Osteoblast (primary cell): Measurements from ENCODE around the gene UBTD2. TPM values are rescaled to one million over a fixed set of nuclear protein-coding genes. Genes with fewer than 3 reads are reported as not detected.
A peak's percentile ranks its signal among the peaks of the same experiment; 100 is the strongest.

ENCODE experiments used
- DNase-seq: peaks from one replicate; pipeline ENCODE4 v3.0.0; 2011; ENCODE audit warnings: low spot score, mixed read lengths; ENCODE audit not compliant: insufficient read length; ENCODE audit errors: missing footprints
- H2AFZ ChIP-seq: 2 replicates; pipeline ENCODE4 v1.6.0; 2011; ENCODE audit warnings: mild to moderate bottlenecking, low read length
- H3K27ac ChIP-seq: 2 replicates; pipeline ENCODE4 v1.5.1; 2011; ENCODE audit warnings: mild to moderate bottlenecking, low read depth, low read length, moderate library complexity
- H3K27me3 ChIP-seq: 2 replicates; pipeline ENCODE4 v1.6.0; 2012; ENCODE audit warnings: mild to moderate bottlenecking, control low read depth, inconsistent platforms, low read length, moderate library complexity; ENCODE audit not compliant: insufficient read depth
- H3K36me3 ChIP-seq: 2 replicates; pipeline ENCODE4 v1.5.1; 2011; ENCODE audit warnings: mild to moderate bottlenecking, low read length, control low read depth, moderate library complexity; ENCODE audit not compliant: insufficient read depth
- H3K4me1 ChIP-seq: 2 replicates; pipeline ENCODE4 v1.5.1; 2011; ENCODE audit warnings: mild to moderate bottlenecking, low read length, control low read depth, moderate library complexity; ENCODE audit not compliant: insufficient read depth
- H3K4me2 ChIP-seq: 2 replicates; pipeline ENCODE4 v1.6.0; 2011; ENCODE audit warnings: mild to moderate bottlenecking, low read length; ENCODE audit not compliant: insufficient read depth
- H3K4me3 ChIP-seq: fragments of 200-600 bp; sonication (generic); 3 replicates; pipeline ENCODE4 v1.5.1; 2012; ENCODE audit warnings: mild to moderate bottlenecking, low read length, inconsistent platforms; ENCODE audit not compliant: insufficient read depth
- H3K79me2 ChIP-seq: 2 replicates; pipeline ENCODE4 v1.6.0; 2012; ENCODE audit warnings: mild to moderate bottlenecking, low read length, control low read depth, inconsistent platforms; ENCODE audit not compliant: insufficient read depth
- H3K9me3 ChIP-seq: 2 replicates; pipeline ENCODE4 v1.5.1; 2011; ENCODE audit warnings: low read depth, low read length, control low read depth
- H4K20me1 ChIP-seq: 2 replicates; pipeline ENCODE4 v1.6.0; 2012; ENCODE audit warnings: mild to moderate bottlenecking, low read length, control low read depth; ENCODE audit not compliant: insufficient read depth
- total RNA-seq: library from RNA; depleted of rRNA; stranded (reverse); fragments of >200 nt; gene quantifications from 2 replicates; pipeline ENCODE4 v1.2.3, GENCODE V29; 2012
- TF ChIP-seq, protein P1 (sequence below): IDR thresholded peaks from 2 replicates; pipeline ENCODE4 v1.5.1; 2011; ENCODE audit warnings: mild to moderate bottlenecking, low read depth, low read length, moderate library complexity; ENCODE audit errors: extremely low read depth

Gene UBTD2
- total RNA-seq, 1 donor = 37.6 TPM

DNA sequence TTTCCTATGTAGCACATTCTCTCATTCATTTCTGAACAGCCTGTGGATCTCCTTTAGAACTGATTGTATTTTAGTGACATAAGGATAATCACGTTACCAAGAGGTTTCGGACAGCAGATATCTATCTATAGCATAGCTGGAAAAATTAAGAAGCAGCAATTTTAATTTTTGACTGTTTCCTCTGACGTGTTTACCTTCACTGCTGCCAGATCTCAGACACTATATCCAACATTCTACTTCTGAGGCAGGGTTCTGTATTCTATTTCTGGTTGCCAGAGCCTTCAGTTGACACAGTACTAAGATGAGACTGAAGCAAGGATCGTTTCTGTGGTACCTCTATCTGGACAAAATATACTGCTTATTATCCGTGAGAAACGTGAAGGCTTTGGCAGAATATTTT, 89.7 kb downstream of the UBTD2 start, which contains the start of gene EFCAB9:
TSS of gene EFCAB9 (plus strand) at position 301 of the 400 bp plus-strand sequence. CDS start at position 302, 1 bp downstream.
- Histone ChIP-seq H3K4me2 (no peak within 1 kb of the TSS), H3K4me1 (no peaks in the 10 kb centered on the region), H2AFZ (no peak within 1 kb of the TSS), H3K4me3 (no peak within 1 kb of the TSS), H3K27ac (no peak within 1 kb of the TSS), H3K79me2 (no peaks in the 10 kb centered on the region), H3K27me3 (no peaks in the 10 kb centered on the region), H4K20me1 (no peaks in the 10 kb centered on the region), H3K36me3 (no peaks in the 10 kb centered on the region), H3K9me3 (no peaks in the 10 kb centered on the region)
- no peak for DNase-seq
- TF ChIP-seq, protein P1, sequence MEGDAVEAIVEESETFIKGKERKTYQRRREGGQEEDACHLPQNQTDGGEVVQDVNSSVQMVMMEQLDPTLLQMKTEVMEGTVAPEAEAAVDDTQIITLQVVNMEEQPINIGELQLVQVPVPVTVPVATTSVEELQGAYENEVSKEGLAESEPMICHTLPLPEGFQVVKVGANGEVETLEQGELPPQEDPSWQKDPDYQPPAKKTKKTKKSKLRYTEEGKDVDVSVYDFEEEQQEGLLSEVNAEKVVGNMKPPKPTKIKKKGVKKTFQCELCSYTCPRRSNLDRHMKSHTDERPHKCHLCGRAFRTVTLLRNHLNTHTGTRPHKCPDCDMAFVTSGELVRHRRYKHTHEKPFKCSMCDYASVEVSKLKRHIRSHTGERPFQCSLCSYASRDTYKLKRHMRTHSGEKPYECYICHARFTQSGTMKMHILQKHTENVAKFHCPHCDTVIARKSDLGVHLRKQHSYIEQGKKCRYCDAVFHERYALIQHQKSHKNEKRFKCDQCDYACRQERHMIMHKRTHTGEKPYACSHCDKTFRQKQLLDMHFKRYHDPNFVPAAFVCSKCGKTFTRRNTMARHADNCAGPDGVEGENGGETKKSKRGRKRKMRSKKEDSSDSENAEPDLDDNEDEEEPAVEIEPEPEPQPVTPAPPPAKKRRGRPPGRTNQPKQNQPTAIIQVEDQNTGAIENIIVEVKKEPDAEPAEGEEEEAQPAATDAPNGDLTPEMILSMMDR = no peak

DNA sequence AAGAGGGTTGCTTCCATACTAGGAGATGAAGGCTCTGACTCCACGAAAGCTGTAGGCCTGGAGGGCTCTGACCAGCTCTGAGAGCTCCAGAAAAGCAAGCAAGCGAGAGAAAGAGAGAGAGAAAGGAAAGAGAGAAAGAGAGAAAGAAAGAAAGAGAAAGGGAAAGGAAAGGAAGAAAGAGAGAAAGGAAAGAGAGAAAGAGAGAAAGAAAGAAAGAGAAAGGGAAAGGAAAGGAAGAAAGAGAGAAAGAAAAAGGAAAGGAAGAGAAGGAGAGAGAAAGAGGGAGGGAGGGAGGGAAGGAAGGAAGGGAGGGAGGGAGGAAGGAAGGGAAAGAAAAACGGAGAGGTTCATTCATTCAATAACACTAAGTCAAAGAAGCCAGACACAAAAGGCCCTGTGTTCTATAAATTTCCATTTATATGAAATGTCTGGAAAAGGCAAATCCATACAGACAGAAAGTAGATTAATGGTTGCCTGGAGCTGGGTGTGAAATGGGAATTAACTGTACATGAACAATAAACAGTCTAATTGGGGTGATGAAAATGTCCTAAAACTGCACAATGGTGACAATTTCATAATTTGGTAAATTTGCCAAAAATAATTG, 93.8 kb downstream of the UBTD2 start:
- no peak overlapping the region for H3K27ac ChIP-seq

DNA sequence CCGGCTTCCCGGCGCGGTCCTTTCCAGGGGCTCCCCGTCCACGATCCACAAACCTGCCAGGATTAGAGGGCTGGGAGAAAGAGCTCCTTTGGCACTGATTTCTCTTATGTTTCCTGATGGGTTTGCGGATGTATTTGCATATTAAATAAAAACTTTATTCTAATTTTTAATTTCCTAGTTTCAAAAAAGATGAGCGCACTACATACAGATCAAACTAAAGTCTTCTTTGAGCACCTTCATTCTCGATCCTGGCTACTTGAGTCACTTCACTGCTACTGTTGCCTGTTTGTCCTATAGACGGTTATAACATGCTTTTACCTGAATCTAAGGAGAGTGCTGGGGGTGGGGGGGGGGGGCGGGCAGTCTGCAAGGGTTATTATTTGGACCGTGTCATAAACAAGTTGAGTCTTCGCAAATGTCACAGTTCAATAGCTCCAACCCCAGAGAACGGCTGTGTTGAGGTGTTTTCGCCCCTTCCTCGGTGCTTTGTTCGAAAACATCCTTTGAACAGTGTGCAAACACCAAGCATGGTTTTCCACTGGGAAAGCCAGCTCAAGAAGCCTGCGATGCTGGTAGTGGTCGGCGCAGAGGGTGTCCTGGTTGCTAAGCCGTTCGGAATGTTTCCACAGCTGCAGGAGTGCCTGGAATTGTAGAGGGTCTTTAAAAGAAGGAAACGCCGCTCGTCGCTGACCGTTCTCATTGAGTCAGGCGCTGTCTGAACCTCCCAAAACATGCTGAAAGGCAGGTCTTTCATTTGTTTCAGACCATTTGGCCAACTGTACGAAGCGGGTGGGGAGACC, 94.5 kb downstream of the UBTD2 start:
- no peaks in the 10 kb centered on the region for H3K9me3 ChIP-seq
- H3K4me2 ChIP-seq = peak overlapping the region; percentile 86
- peak overlapping the region; percentile 98 for H3K4me3 ChIP-seq
- H2AFZ ChIP-seq = peak overlapping the region; percentile 29
- no peak for DNase-seq
- peaks cover 12% of the 10 kb centered on the region for H3K4me1 ChIP-seq
- peaks cover 34% of the 10 kb centered on the region for H3K79me2 ChIP-seq
- TF ChIP-seq, protein P1 = no peak
- H4K20me1 ChIP-seq = peaks cover 7% of the 10 kb centered on the region
- H3K36me3 ChIP-seq = peaks cover 8% of the 10 kb centered on the region
- no peak overlapping the region for H3K27ac ChIP-seq
- H3K27me3 ChIP-seq = no peaks in the 10 kb centered on the region

More for the DNA sequence above, 93.8 kb downstream of the UBTD2 start:
- TF ChIP-seq, protein P1 = no peak
- Histone ChIP-seq H3K4me2 (no peak overlapping the region), H3K9me3 (no peaks in the 10 kb centered on the region), H4K20me1 (peaks cover 4% of the 10 kb centered on the region), H3K27me3 (no peaks in the 10 kb centered on the region), H3K36me3 (peaks cover 3% of the 10 kb centered on the region), H3K4me3 (no peak overlapping the region), H3K79me2 (peaks cover 27% of the 10 kb centered on the region), H2AFZ (peak overlapping the region; percentile 29), H3K4me1 (peaks cover 12% of the 10 kb centered on the region)
- DNase-seq = no peak
